HL-60/S4 treated with retinoic acid at 250 ng/mL for 4 days and 3 days (cell line): ENCODE data around the gene MALRD1.

Experiments
- in situ Hi-C: fragments of 300-500 bp; cut with MboI; formaldehyde crosslinking; loops from 2 replicates; pipeline ENCODE4 v1.7.0; 2022; ENCODE audit warnings: low sequenced_read_pairs

MALRD1 gene

GRCh38 chr10:19561181-19561580, 512.6 kb downstream of the MALRD1 start:
- in situ Hi-C loops, result no loop called here

GRCh38 chr10:19563388-19564141, 515.0 kb downstream of the MALRD1 start:
- in situ Hi-C loops, result no loop called here

GRCh38 chr10:19570120-19570519, 521.5 kb downstream of the MALRD1 start:
- in situ Hi-C loops, result no loop called here

- in situ Hi-C loops, result no loop called here
Observed at GRCh38 chr10:19570991-19571390, 522.4 kb downstream of the MALRD1 start.

- in situ Hi-C loops, result no loop called here
Observed at GRCh38 chr10:19572056-19572455, 523.5 kb downstream of the MALRD1 start.

- in situ Hi-C loops, result no loop called here
Observed at GRCh38 chr10:19576576-19576975, 528.0 kb downstream of the MALRD1 start.

GRCh38 chr10:19577381-19577780, 528.8 kb downstream of the MALRD1 start:
- in situ Hi-C loops, result no loop called here

GRCh38 chr10:19577807-19578206, 529.2 kb downstream of the MALRD1 start:
- in situ Hi-C loops, result no loop called here

- in situ Hi-C loops, result no loop called here
Observed at GRCh38 chr10:19578571-19578970, 530.0 kb downstream of the MALRD1 start.

- in situ Hi-C loops, result no loop called here
Observed at GRCh38 chr10:19579761-19580545, 531.4 kb downstream of the MALRD1 start.

GRCh38 chr10:19580691-19581090, 532.1 kb downstream of the MALRD1 start:
- in situ Hi-C loops, result no loop called here

GRCh38 chr10:19588608-19589007, 540.0 kb downstream of the MALRD1 start:
- in situ Hi-C loops, result no loop called here

GRCh38 chr10:19592276-19592675, 543.7 kb downstream of the MALRD1 start:
- in situ Hi-C loops, result no loop called here

- in situ Hi-C loops, result no loop called here
Observed at GRCh38 chr10:19595212-19595845, 546.7 kb downstream of the MALRD1 start.

- in situ Hi-C loops, result no loop called here
Observed at GRCh38 chr10:19605806-19606205, 557.2 kb downstream of the MALRD1 start.

- in situ Hi-C loops, result no loop called here
Observed at GRCh38 chr10:19606968-19607367, 558.4 kb downstream of the MALRD1 start.

- in situ Hi-C loops, result no loop called here
Observed at GRCh38 chr10:19611775-19612174, 563.2 kb downstream of the MALRD1 start.

GRCh38 chr10:19616966-19617365, 568.4 kb downstream of the MALRD1 start:
- in situ Hi-C loops, result no loop called here

GRCh38 chr10:19620811-19621210, 572.2 kb downstream of the MALRD1 start:
- in situ Hi-C loops, result no loop called here

- in situ Hi-C loops, result no loop called here
Observed at GRCh38 chr10:19623321-19623720, 574.7 kb downstream of the MALRD1 start.

- in situ Hi-C loops, result no loop called here
Observed at GRCh38 chr10:19626156-19626555, 577.6 kb downstream of the MALRD1 start.
